HepG2 (cell line): ENCODE measurements around the gene PTH. TPM values are rescaled to one million over a fixed set of nuclear protein-coding genes. Genes with fewer than 3 reads are reported as not detected.

Experiments used
- ESRRA ChIP-seq: sonication (generic); formaldehyde crosslinking; IDR thresholded peaks from 2 replicates; pipeline ENCODE4 v1.5.1; 2020; ENCODE audit warnings: mild to moderate bottlenecking, low read depth, missing genetic modification reagents
- FOXM1 ChIP-seq: sonication (generic); formaldehyde crosslinking; IDR thresholded peaks from 2 replicates; pipeline ENCODE4 v1.5.0; 2020; ENCODE audit warnings: missing genetic modification reagents
- KDM1A ChIP-seq: IDR thresholded peaks from 2 replicates; pipeline ENCODE4 v1.6.1; 2016; ENCODE audit warnings: missing compliant biosample characterization
- NRL ChIP-seq: sonication (generic); formaldehyde crosslinking; IDR thresholded peaks from 2 replicates; pipeline ENCODE4 v1.5.0; 2020; ENCODE audit warnings: missing genetic modification reagents, mild to moderate bottlenecking, moderate library complexity, borderline replicate concordance
- PLRG1 ChIP-seq: fragments of 450-650 bp; conservative IDR thresholded peaks from 2 replicates; pipeline ENCODE4 v1.6.1; 2016
- RBM39 ChIP-seq: fragments of 200-400 bp; formaldehyde crosslinking; IDR thresholded peaks from one replicate; pipeline ENCODE4 v1.6.1; 2018; ENCODE audit warnings: antibody characterized with exemption, mild to moderate bottlenecking, low read depth, low read length; ENCODE audit not compliant: poor library complexity, severe bottlenecking
- TAF1 ChIP-seq: sonication (generic); formaldehyde crosslinking; IDR thresholded peaks from 2 replicates; pipeline ENCODE4 v1.4.0; 2020; ENCODE audit warnings: missing genetic modification reagents
- ZBTB3 ChIP-seq: sonication (generic); formaldehyde crosslinking; IDR thresholded peaks from 2 replicates; pipeline ENCODE4 v1.4.0; 2020; ENCODE audit warnings: low read depth, mild to moderate bottlenecking, moderate library complexity, missing genetic modification reagents, borderline replicate concordance
- ZFP36L1 ChIP-seq: sonication (generic); formaldehyde crosslinking; IDR thresholded peaks from 2 replicates; pipeline ENCODE4 v1.8.0; 2022; ENCODE audit warnings: mild to moderate bottlenecking, missing genetic modification reagents, moderate library complexity
- ZFP41 ChIP-seq: sonication (generic); formaldehyde crosslinking; IDR thresholded peaks from 2 replicates; pipeline ENCODE4 v1.4.0; 2020; ENCODE audit warnings: mild to moderate bottlenecking, missing genetic modification reagents, borderline replicate concordance
- ZNF33B ChIP-seq: sonication (generic); formaldehyde crosslinking; IDR thresholded peaks from 2 replicates; pipeline ENCODE4 v1.5.1; 2020; ENCODE audit warnings: mild to moderate bottlenecking, missing genetic modification reagents
- ZNF724P ChIP-seq: sonication (generic); formaldehyde crosslinking; IDR thresholded peaks from 2 replicates; pipeline ENCODE4 v1.8.0; 2022; ENCODE audit warnings: missing genetic modification reagents, borderline replicate concordance
- polyA plus RNA-seq, 8 experiments: library from polyadenylated mRNA; depleted of rRNA in 3 of 8; stranded (reverse) in 7 of 8; unstranded in 1 of 8; fragments of >200 nt; fragmentation: Illumina TruSeq in 4 of 8; extraction: Trizol in 4 of 8; gene quantifications; 2 replicates each; pipeline versions ENCODE4 v1.2.1 to v1.2.3, GENCODE V29; 2011 to 2016; ENCODE audit warnings: low read depth in 4 of 8, missing spikeins in 1 of 8, mixed read lengths in 1 of 8; ENCODE audit not compliant: insufficient read depth in 1 of 8
- total RNA-seq, 5 experiments: library from RNA; depleted of rRNA; stranded (reverse); fragments of >200 nt; fragmentation: Illumina TruSeq; extraction: Trizol; gene quantifications; 2 replicates each; pipeline ENCODE4 v1.2.3, GENCODE V29; 2016; ENCODE audit warnings: low read depth in 1 of 5
- TF ChIP-seq, protein P1 (sequence below): sonication (generic); formaldehyde crosslinking; IDR thresholded peaks from 2 replicates; pipeline ENCODE4 v1.4.0; 2020; ENCODE audit warnings: missing genetic modification reagents, borderline replicate concordance
- TF ChIP-seq, protein P2 (sequence below): sonication (generic); formaldehyde crosslinking; IDR thresholded peaks from 2 replicates; pipeline ENCODE4 v1.5.1; 2020; ENCODE audit warnings: missing genetic modification reagents, mild to moderate bottlenecking, borderline replicate concordance
- TF ChIP-seq, protein P3 (sequence below): sonication (generic); formaldehyde crosslinking; conservative IDR thresholded peaks from 2 replicates; pipeline ENCODE4 v1.4.0; 2020; ENCODE audit warnings: mild to moderate bottlenecking, missing genetic modification reagents, moderate library complexity
- TF ChIP-seq, protein P4 (sequence below): sonication (generic); formaldehyde crosslinking; IDR thresholded peaks from 2 replicates; pipeline ENCODE4 v1.4.0; 2020; ENCODE audit warnings: mild to moderate bottlenecking, missing genetic modification reagents, borderline replicate concordance

The PTH gene
- total and polyA plus RNA-seq, 2 of the 13 experiments (the other 11 are each of a cell fraction or from before 2014, with no cell fraction given): not detected

DNA sequence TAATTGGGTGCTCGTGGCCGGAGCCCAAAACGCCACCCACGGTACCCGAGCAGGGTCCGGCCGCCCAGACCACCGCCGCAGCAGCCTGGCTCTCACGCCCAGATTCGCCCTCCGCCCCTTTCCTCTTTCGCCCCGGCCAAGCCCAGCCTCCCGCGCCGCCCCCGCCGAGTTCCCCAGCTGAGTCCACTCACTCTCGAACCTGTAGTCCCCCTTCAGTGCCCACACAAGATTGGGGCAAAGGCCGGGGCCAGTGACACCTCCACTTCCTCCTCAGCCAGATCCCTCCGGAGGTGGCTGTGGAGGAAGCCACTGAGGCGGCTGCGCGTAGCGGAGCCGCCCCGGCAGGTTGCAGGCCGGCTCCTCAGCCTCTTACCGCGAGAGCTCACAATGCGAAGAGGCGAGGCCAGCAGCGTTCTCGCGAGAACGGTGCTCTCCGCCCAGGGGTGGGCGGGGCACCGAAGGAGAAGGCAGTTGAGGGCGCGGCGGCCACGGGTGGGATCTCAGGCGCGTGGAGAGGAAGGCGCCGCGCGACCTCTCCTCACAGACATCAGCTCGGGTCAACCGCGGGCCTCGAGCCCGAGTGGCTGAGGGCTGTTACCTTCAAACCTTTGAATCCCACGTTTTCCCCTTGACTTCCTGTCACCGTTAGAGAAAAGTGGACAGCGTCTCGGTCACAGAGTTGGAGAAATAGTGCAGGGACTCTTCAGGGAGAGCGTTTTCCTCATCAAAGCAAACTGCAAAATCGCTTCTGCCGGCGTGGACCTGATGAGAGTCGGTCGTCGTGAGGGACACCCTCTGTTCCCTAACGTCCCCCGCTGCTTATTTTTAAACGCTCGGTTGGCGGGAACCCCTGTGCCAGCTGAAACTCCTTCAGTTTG lies 32.7 kb downstream of the PTH start, which contains the start of gene BTBD10 (continued):
- no peak for TF ChIP-seq ESRRA (CRISPR knock-in tag)
- no peak for TF ChIP-seq PLRG1
- no peak for TF ChIP-seq ZBTB3 (CRISPR knock-in tag)
- TF ChIP-seq, protein P1, sequence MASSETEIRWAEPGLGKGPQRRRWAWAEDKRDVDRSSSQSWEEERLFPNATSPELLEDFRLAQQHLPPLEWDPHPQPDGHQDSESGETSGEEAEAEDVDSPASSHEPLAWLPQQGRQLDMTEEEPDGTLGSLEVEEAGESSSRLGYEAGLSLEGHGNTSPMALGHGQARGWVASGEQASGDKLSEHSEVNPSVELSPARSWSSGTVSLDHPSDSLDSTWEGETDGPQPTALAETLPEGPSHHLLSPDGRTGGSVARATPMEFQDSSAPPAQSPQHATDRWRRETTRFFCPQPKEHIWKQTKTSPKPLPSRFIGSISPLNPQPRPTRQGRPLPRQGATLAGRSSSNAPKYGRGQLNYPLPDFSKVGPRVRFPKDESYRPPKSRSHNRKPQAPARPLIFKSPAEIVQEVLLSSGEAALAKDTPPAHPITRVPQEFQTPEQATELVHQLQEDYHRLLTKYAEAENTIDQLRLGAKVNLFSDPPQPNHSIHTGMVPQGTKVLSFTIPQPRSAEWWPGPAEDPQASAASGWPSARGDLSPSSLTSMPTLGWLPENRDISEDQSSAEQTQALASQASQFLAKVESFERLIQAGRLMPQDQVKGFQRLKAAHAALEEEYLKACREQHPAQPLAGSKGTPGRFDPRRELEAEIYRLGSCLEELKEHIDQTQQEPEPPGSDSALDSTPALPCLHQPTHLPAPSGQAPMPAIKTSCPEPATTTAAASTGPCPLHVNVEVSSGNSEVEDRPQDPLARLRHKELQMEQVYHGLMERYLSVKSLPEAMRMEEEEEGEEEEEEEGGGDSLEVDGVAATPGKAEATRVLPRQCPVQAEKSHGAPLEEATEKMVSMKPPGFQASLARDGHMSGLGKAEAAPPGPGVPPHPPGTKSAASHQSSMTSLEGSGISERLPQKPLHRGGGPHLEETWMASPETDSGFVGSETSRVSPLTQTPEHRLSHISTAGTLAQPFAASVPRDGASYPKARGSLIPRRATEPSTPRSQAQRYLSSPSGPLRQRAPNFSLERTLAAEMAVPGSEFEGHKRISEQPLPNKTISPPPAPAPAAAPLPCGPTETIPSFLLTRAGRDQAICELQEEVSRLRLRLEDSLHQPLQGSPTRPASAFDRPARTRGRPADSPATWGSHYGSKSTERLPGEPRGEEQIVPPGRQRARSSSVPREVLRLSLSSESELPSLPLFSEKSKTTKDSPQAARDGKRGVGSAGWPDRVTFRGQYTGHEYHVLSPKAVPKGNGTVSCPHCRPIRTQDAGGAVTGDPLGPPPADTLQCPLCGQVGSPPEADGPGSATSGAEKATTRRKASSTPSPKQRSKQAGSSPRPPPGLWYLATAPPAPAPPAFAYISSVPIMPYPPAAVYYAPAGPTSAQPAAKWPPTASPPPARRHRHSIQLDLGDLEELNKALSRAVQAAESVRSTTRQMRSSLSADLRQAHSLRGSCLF (CRISPR knock-in tag): no peak
- 0 out of 2 replicates have a peak, but pooled peaks have one; percentile 16 for TF ChIP-seq FOXM1 (CRISPR knock-in tag)
- peak; percentile 44; the same call in 1 of the 2 replicates for TF ChIP-seq ZNF724P (CRISPR knock-in tag)
- TF ChIP-seq, protein P2, sequence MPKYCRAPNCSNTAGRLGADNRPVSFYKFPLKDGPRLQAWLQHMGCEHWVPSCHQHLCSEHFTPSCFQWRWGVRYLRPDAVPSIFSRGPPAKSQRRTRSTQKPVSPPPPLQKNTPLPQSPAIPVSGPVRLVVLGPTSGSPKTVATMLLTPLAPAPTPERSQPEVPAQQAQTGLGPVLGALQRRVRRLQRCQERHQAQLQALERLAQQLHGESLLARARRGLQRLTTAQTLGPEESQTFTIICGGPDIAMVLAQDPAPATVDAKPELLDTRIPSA: no peak
- TF ChIP-seq, protein P3, sequence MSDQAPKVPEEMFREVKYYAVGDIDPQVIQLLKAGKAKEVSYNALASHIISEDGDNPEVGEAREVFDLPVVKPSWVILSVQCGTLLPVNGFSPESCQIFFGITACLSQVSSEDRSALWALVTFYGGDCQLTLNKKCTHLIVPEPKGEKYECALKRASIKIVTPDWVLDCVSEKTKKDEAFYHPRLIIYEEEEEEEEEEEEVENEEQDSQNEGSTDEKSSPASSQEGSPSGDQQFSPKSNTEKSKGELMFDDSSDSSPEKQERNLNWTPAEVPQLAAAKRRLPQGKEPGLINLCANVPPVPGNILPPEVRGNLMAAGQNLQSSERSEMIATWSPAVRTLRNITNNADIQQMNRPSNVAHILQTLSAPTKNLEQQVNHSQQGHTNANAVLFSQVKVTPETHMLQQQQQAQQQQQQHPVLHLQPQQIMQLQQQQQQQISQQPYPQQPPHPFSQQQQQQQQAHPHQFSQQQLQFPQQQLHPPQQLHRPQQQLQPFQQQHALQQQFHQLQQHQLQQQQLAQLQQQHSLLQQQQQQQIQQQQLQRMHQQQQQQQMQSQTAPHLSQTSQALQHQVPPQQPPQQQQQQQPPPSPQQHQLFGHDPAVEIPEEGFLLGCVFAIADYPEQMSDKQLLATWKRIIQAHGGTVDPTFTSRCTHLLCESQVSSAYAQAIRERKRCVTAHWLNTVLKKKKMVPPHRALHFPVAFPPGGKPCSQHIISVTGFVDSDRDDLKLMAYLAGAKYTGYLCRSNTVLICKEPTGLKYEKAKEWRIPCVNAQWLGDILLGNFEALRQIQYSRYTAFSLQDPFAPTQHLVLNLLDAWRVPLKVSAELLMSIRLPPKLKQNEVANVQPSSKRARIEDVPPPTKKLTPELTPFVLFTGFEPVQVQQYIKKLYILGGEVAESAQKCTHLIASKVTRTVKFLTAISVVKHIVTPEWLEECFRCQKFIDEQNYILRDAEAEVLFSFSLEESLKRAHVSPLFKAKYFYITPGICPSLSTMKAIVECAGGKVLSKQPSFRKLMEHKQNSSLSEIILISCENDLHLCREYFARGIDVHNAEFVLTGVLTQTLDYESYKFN (CRISPR knock-in tag): peak; percentile 47; the same call in 1 of the 2 replicates
- peak; percentile 68; the same call in 1 of the 2 replicates for TF ChIP-seq NRL (CRISPR knock-in tag)
- peak; percentile 83; the same call in 1 of the 2 replicates for TF ChIP-seq ZNF33B (CRISPR knock-in tag)
- 0 out of 2 replicates have a peak, but pooled peaks have one; percentile 16 for TF ChIP-seq KDM1A (CRISPR knock-in tag)
- peak; percentile 84 for TF ChIP-seq TAF1
- peak; percentile 80; the same call in 1 of the 2 replicates for TF ChIP-seq ZFP36L1
- TF ChIP-seq, protein P4, sequence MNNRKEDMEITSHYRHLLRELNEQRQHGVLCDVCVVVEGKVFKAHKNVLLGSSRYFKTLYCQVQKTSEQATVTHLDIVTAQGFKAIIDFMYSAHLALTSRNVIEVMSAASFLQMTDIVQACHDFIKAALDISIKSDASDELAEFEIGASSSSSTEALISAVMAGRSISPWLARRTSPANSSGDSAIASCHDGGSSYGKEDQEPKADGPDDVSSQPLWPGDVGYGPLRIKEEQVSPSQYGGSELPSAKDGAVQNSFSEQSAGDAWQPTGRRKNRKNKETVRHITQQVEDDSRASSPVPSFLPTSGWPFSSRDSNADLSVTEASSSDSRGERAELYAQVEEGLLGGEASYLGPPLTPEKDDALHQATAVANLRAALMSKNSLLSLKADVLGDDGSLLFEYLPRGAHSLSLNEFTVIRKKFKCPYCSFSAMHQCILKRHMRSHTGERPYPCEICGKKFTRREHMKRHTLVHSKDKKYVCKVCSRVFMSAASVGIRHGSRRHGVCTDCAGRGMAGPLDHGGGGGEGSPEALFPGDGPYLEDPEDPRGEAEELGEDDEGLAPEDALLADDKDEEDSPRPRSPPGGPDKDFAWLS (CRISPR knock-in tag): peak; percentile 78; the same call in 1 of the 2 replicates
- TF ChIP-seq ZFP41 (CRISPR knock-in tag): 0 out of 2 replicates have a peak, but pooled peaks have one; percentile 15
- TF ChIP-seq RBM39: peak; percentile 91
